ENCODE measurements around the gene ASCC3. TPM values are rescaled to one million over a fixed set of nuclear protein-coding genes. Genes with fewer than 3 reads are reported as not detected.
"Not testable (repeated sequence)": the region's sequence is repeated elsewhere in the genome, so short reads cannot be mapped to it uniquely, and the experiment has no call there.

The ASCC3 gene
- total and polyA plus RNA-seq, 3 donors from 2014 or later: 16.1 to 29.3 (median 29.0) TPM

DNA sequence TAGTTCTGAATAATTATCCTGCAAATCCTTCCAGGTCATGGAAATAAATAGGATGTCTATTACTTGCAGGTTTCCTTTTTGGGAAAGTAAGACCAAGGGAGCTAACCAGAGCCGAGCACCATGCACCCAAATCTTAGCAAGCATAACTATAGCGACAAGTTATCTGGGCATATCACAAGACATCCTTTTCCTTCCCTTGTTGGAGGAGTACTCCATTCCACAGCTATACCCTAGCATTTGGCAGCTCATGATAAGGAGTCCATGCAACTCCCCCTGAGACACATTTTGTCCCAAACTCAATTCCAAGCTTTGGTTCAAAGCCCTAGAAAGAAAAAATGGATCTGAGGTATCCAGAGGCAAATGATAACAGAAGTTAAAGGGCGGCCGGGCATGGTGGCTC is 16.5 kb upstream of the ASCC3 start:
- Histone ChIP-seq H3K36me3 (ENCODE audit: low read depth, missing control alignments) (no peaks in the 10 kb centered on the region), H3K4me3 (no peak overlapping the region), H3K4me1 (no peaks in the 10 kb centered on the region), H3K9me3 (no peaks in the 10 kb centered on the region), H3K27ac (no peak overlapping the region), H3K27me3 (no peaks in the 10 kb centered on the region)
- TF ChIP-seq POLR2A (IDR thresholded peaks at IDR 0.05): no peak
- TF ChIP-seq, protein P1, sequence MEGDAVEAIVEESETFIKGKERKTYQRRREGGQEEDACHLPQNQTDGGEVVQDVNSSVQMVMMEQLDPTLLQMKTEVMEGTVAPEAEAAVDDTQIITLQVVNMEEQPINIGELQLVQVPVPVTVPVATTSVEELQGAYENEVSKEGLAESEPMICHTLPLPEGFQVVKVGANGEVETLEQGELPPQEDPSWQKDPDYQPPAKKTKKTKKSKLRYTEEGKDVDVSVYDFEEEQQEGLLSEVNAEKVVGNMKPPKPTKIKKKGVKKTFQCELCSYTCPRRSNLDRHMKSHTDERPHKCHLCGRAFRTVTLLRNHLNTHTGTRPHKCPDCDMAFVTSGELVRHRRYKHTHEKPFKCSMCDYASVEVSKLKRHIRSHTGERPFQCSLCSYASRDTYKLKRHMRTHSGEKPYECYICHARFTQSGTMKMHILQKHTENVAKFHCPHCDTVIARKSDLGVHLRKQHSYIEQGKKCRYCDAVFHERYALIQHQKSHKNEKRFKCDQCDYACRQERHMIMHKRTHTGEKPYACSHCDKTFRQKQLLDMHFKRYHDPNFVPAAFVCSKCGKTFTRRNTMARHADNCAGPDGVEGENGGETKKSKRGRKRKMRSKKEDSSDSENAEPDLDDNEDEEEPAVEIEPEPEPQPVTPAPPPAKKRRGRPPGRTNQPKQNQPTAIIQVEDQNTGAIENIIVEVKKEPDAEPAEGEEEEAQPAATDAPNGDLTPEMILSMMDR (IDR thresholded peaks at IDR 0.05): no peak
- WGBS, 2 donors: 92 to 97% methylated on average over 4 of the region's 4 CpGs
- DNase-seq: no peak
- intact Hi-C loops (cut with DNase I; ENCODE audit: low total_unique reads): no loop called here

DNA sequence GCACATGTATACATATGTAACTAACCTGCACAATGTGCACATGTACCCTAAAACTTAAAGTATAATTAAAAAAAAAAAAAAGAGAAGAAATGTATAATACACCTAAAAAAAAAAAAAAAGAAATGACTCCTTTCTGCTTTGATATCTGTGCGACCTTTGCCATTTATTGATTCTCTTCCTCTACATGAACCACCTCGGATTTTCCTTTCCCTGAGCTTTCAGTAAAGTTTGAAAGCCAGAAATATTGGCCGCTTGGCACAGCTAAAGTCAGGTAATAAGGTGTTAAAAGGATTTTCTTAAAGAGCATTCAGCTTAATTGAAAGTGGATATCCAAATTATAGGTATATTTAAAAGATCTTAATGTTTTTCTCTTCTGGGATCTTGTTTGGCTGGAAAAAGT is 12.6 kb upstream of the ASCC3 start:
- H3K9me3 ChIP-seq: no peaks in the 10 kb centered on the region
- WGBS, 2 donors: 94 to 98% methylated on average over 3 of the region's 3 CpGs
- no peak overlapping the region for H3K4me3 ChIP-seq
- H3K4me1 ChIP-seq: peaks cover 14% of the 10 kb centered on the region
- H3K27ac ChIP-seq: no peak overlapping the region
- H3K27me3 ChIP-seq: no peaks in the 10 kb centered on the region
- intact Hi-C loops (cut with DNase I; ENCODE audit: low total_unique reads): no loop called here
- DNase-seq: no peak
- TF ChIP-seq, protein P1 (IDR thresholded peaks at IDR 0.05): no peak
- no peak for TF ChIP-seq POLR2A (IDR thresholded peaks at IDR 0.05)
- H3K36me3 ChIP-seq (ENCODE audit: low read depth, missing control alignments): no peaks in the 10 kb centered on the region

DNA sequence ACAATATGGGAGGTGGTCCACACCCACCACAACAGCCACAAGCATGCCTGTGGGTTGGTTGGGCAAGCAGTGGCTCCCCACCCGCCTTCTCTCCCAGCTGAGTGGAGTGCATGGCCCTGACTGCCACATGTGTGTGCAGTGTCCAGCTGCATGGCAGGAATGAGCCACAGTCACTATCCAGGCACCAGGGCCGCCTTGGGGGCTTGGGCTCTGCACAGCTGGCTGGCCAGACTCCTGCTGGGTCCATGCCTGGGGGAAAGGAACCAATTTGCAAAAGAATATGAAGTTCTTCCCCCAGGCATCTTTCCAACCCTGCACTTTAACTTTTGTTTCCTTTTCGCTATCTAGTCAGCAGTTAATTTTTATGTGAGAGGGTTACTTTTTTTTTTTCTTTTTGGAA is 11.6 kb upstream of the ASCC3 start:
- peak; percentile 21 for DNase-seq
- Histone ChIP-seq H3K36me3 (ENCODE audit: low read depth, missing control alignments) (no peaks in the 10 kb centered on the region), H3K9me3 (no peaks in the 10 kb centered on the region), H3K27ac (no peak overlapping the region), H3K4me3 (no peak overlapping the region), H3K4me1 (peaks cover 14% of the 10 kb centered on the region), H3K27me3 (no peaks in the 10 kb centered on the region)
- intact Hi-C loops (cut with DNase I; ENCODE audit: low total_unique reads): no loop called here
- no peak for TF ChIP-seq POLR2A (IDR thresholded peaks at IDR 0.05)
- TF ChIP-seq, protein P1 (IDR thresholded peaks at IDR 0.05): no peak
- WGBS, 2 donors: 30 to 40% methylated on average over 3 of the region's 3 CpGs

DNA sequence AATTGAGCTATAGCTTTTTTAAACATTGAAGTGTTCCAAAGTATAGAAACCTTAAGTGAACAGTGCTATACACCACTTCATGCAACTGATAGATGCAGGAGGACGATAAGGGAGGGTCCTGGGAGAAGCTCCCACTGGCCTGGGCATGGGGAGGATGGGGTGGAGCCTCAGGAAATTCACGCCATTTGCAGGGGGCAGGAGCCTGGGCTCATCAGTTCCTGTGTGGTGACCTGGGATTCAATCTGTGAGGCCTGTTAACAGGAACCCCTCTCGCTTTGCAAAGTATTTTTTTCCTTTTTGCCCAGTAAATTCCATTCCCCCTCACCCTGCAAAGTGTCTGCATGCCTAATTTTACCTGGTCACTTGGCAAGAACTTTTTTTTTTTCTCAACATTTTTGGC is 11.0 kb upstream of the ASCC3 start:
- Histone ChIP-seq H3K27me3 (no peaks in the 10 kb centered on the region), H3K27ac (no peak overlapping the region), H3K4me1 (peaks cover 14% of the 10 kb centered on the region), H3K4me3 (no peak overlapping the region), H3K9me3 (no peaks in the 10 kb centered on the region), H3K36me3 (ENCODE audit: low read depth, missing control alignments) (no peaks in the 10 kb centered on the region)
- no peak for DNase-seq
- TF ChIP-seq POLR2A (IDR thresholded peaks at IDR 0.05): no peak
- TF ChIP-seq, protein P1 (IDR thresholded peaks at IDR 0.05): no peak
- WGBS, 2 donors: 68 to 76% methylated on average over 3 of the region's 3 CpGs
- intact Hi-C loops (cut with DNase I; ENCODE audit: low total_unique reads): no loop called here

DNA sequence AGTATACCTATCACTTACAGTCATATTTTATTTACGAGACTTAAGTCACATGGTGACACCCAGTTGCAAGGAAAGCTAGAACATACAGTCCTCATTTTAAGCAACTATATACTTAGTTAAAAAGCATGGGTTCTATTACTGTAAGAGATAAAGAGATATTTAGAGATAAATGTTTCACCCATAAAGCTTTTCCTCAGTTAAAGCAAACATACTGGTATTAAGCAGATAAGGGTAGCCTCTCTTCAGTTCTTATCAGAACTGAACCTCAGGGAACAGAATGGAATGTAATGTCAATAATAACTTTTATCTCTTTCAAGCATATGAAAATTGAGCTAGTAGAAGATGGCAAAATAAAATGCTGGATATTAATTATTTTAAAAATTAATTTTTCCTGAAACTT is 9.9 kb upstream of the ASCC3 start:
- no peak for TF ChIP-seq POLR2A (IDR thresholded peaks at IDR 0.05)
- TF ChIP-seq, protein P1 (IDR thresholded peaks at IDR 0.05): no peak
- Histone ChIP-seq H3K4me1 (peaks cover 14% of the 10 kb centered on the region), H3K9me3 (no peaks in the 10 kb centered on the region), H3K36me3 (ENCODE audit: low read depth, missing control alignments) (no peaks in the 10 kb centered on the region), H3K27ac (no peak overlapping the region), H3K4me3 (no peak overlapping the region), H3K27me3 (no peaks in the 10 kb centered on the region)
- intact Hi-C loops (cut with DNase I; ENCODE audit: low total_unique reads): no loop called here
- DNase-seq: no peak
- WGBS, 2 donors: 29 to 35% methylated on average over 1 of the region's 1 CpG

DNA sequence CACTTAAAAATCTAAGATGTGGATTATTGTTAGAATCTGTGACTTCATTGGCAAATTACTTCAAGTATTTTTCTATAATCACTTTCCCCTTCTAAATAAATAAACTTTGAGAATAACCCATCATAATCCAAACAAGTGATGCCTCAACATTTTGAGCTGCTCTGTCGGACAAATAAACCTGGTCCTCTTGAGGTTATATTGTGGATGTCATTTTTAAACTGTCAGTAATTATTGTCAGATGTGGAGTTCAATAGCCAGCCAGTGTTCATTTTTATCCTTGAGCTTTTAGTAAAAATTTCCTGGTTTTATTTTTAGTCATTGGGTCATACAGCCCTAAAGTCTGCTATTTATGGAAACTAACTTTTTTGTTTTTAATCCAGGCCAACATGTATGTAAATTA is 9.5 kb upstream of the ASCC3 start:
- H3K4me3 ChIP-seq; DNase-seq; H3K9me3 ChIP-seq; H3K27ac ChIP-seq; intact Hi-C loops (cut with DNase I; ENCODE audit: low total_unique reads); H3K27me3 ChIP-seq; H3K36me3 ChIP-seq (ENCODE audit: low read depth, missing control alignments): not testable (repeated sequence)
- 56 to 59% methylated on average over 1 of the region's 1 CpG for WGBS, 2 donors
- peaks cover 14% of the 10 kb centered on the region for H3K4me1 ChIP-seq

All from testis (tissue), 3 donors.